Fibroblast of pulmonary artery (primary cell): ENCODE results near the gene NSRP1.
A peak's percentile ranks its signal among the peaks of the same experiment; 100 is the strongest.

Experiments used
- DNase-seq: peaks from one replicate; pipeline ENCODE4 v3.0.0-alpha.2; 2010; ENCODE audit warnings: low read depth
- H3K4me3 ChIP-seq: replicated peaks from 2 replicates; pipeline ENCODE4 v1.5.1; 2011; ENCODE audit warnings: low read depth, mild to moderate bottlenecking, control low read depth, low read length, moderate library complexity
- TF ChIP-seq, protein P1 (sequence below): IDR thresholded peaks from 2 replicates; pipeline ENCODE4 v1.5.1; 2011; ENCODE audit warnings: mild to moderate bottlenecking, control low read depth, low read length, inconsistent platforms; ENCODE audit errors: missing control alignments

NSRP1 gene

DNA sequence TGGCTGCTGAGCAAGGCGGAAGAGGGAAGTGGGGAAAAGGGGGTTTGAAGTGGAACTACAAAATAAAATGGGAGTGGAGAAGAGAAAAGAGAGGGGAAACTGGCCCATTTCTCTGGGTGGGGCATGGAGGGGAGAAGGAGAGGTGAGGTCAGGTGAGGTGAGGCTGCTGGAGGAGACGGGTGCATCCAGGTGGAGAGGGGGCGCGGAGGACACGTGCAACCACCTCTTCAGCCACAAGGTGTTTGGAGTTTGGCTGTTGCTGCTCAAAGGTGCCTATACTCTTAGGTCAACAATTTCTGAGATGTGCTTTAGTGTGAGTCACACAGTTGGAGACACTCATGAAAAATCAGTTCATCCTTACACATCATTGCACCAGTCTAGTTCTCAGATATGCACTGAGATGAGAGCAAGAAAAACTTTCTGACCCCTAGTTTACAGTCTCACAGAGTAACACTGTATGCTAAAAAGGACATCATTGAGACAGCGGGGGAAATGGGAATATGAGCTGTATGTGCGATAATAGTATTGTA is 114.0 kb downstream of the NSRP1 start:
- H3K4me3 ChIP-seq, result no peak overlapping the region
- TF ChIP-seq, protein P1, sequence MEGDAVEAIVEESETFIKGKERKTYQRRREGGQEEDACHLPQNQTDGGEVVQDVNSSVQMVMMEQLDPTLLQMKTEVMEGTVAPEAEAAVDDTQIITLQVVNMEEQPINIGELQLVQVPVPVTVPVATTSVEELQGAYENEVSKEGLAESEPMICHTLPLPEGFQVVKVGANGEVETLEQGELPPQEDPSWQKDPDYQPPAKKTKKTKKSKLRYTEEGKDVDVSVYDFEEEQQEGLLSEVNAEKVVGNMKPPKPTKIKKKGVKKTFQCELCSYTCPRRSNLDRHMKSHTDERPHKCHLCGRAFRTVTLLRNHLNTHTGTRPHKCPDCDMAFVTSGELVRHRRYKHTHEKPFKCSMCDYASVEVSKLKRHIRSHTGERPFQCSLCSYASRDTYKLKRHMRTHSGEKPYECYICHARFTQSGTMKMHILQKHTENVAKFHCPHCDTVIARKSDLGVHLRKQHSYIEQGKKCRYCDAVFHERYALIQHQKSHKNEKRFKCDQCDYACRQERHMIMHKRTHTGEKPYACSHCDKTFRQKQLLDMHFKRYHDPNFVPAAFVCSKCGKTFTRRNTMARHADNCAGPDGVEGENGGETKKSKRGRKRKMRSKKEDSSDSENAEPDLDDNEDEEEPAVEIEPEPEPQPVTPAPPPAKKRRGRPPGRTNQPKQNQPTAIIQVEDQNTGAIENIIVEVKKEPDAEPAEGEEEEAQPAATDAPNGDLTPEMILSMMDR, result no peak
- DNase-seq, result no peak

DNA sequence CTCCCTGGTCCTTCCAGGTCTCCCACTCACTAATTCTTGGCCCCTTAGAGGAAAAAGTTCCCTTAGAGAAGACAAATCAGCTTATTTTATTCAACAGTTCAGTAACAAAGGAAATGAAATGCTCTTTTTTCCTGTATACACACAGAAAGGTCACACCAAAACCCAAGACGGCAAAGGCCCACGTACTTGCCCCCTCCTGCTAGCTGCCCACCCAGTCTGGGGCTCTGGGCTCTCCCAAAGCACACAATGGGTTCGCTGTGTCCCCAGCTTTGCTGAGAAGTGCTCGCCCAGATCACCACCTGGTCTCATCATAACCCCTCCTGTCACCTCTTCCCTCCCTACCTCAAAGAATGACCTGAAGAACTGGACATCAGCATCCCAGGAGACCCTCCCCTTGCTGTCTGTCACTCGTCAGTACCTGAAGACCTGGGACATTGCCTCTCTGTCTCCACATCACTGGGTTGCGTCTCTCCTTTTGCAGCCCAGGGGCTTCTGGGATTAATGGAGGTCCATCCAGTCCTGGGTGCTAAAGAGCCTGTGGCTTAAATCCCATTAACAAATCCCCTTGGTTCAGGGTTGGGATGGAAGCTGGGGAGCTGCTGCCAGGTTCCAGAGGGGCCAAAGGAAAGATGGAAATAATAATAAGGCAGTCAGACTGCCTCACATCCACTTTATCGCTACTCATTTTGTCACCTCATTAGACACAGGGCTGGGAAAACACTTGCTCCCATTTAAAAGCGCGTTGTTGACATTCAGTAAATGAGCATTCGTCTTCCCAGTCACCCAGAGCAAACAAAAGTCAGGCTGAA is 115.6 kb downstream of the NSRP1 start:
- DNase-seq, result no peak
- no peak overlapping the region for H3K4me3 ChIP-seq
- TF ChIP-seq, protein P1, result no peak

DNA sequence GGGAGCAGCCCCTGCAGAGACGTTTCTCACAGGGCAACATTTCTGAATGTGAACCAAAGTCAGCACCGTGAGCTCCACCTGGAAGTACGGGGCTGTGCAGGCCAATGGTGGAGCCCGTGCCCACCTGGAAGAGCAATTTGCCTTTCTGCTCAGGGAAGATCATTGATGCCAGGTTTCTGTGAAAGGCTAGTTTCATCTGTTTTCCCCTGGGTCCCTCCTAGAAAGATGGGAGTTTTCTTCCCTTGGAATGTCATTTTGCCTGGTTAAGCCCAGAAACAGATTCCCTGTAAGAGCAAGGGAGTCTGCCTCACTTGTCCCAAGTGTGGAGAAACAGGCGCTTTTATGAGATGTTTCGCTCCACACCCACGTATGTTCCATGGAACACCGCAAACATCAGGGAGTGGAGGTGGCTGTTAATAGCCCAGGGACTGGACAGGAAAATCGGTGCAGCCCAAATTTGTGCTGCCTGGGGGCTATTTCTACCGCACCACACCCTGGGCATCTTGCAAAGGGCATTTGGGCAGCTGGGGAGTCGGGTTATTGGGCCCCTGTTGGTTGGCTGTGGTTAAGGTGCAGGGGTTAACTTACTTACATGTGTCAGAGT is 116.3 kb downstream of the NSRP1 start:
- DNase-seq, result no peak
- no peak overlapping the region for H3K4me3 ChIP-seq
- TF ChIP-seq, protein P1, result no peak

DNA sequence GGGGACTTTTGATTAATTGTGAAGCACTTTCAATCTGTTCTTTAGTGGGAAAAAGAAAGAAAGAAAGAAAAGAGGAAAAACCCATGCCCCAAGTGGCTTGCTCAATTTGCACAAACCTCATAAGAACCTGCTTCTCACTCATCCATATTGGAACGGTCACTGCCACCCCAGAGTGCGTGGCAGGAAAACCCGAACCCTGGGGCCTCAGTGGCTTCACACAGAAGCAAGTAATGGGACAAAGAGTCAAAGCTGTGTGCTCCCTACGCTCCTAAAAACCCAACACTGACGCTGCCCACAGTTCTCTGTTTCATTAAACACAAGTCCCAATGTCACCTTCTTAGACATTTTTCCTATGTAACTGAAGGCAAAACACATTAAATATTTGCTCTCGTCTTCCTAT is 117.7 kb downstream of the NSRP1 start:
- TF ChIP-seq, protein P1, result no peak
- no peak overlapping the region for H3K4me3 ChIP-seq
- no peak for DNase-seq

DNA sequence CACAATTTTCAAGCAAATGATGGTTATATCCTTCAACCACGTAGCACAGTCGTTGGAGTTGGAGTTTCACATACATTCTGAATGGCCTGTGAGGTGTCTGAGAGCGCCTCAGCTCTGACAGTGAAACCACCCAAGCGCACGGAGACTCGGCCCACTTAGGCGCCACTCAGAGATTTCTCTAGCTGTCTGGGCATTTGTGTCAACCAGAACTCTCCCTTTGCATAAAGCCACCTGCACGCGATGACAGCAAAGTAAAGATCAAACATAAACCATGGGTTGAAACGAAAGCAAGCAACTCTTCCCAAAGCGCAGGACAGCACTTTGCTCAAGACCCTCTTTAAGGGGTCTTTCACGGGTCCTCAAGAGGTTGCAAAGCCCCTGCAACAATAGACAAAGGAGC is 118.3 kb downstream of the NSRP1 start:
- TF ChIP-seq, protein P1, result no peak
- DNase-seq, result no peak
- peak overlapping the region; percentile 33 for H3K4me3 ChIP-seq

DNA sequence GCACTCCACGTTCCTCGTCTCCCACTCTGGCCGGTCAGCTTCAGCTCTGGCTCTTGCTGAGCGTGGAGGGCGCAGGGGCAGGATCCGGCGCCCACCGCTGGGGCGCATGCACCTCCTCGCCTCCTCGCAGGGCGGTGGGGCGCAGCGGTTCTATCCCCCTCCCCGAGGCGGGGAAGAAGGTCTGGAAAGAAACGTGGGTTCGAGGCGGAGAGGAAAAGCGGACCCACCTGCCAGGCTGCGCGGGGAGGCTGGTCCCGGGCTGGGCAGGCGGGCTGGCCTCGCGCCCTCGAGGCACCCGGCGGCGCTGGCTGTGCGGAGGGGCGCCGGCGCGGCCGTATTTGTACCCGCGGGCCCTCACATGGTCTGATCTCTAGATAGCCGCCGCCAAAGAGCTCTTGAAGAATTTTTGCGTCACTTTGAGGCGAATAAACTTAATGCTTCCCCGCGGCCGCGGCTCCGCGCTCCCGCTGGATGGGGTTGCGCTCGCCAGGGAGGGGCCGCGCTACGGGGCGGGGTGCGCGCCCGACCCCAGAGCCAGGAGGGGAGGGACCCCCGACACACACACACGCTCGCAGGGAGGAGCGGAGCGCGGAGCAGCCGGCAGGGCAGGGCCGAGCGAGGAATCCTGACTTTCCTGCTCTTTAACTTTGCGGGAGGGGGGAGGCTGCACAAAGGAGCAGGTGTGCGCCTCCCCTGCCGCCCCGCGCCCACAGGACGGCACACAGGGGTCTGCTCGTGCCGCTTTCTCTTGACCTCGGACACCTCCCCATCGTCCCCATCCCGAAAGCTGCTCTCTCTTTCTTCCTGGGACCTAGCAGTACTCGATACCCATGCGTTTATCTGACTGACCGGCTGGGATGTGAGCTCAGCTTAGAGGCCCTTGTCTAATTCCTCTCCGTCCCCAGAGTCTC is 119.0 kb downstream of the NSRP1 start, which contains the start of gene SLC6A4:
SLC6A4 (minus strand) TSS at position 312 of the 911 bp plus-strand sequence. CDS start 13,739 bp downstream, outside the sequence.
- peak within 1 kb of the TSS; percentile 49 for H3K4me3 ChIP-seq
- peak; percentile 14 for DNase-seq
- TF ChIP-seq, protein P1, result no peak
